HK-2 (cell line): ENCODE measurements around the gene LIPT1.
"Not testable (repeated sequence)": the region's sequence is repeated elsewhere in the genome, so short reads cannot be mapped to it uniquely, and the experiment has no call there.

Experiments used
- DNase-seq: peaks from one replicate; pipeline ENCODE4 v3.0.0-alpha.2; 2018; ENCODE audit not compliant: unreplicated experiment

The LIPT1 gene

GRCh38 chr2:99171377-99172140 is 16.8 kb downstream of the LIPT1 start:
- DNase-seq, result no peak

DNA sequence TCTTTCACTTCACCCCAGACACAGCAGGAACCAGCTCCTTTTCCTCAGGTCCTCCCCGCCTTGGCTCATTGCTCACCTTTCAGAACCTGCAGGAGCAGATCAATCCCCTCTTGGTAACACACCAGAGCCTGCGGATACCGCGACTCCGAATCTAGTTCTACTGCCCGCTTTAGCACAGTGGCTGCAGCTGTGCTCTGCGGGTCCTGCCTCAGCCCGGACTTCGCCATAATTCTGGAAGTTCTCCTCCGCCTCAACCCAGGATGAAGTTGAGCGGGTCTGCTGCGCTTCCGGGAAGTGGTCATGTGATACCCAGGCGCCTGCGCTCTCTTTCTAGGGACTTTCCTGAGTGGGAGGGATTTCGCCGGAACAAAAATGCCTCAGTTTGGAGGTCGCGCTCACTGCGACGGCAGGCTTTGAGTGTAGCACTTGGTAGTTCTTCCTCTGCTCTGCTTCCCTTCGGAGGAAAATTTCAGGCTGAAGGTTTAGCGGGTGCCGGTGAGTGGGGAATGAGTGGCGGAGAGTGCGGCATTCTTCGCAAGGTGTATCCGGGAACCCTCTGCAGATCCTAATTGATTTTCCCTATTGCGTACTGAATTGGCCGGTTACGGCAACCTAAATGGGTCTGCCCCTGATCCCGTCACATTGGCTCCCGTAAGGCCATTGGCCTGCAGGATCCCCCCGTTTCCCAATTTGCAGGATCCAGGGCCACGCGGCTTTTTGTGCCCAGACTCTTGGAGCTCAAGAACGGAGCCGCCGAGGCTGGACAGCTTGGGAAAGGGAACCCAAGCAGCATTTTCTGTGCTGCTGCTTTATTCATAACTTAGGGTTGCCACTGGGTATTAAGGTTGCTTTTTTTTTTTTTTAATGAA is 26.2 kb downstream of the LIPT1 start, which contains the start of the genes MITD1 and MRPL30:
Gene MITD1 (minus strand): TSS at position 304 of the 869 bp plus-strand sequence. CDS start 77 bp downstream, at position 227.
Gene MRPL30 (plus strand): TSS at position 430 of the 869 bp plus-strand sequence. CDS start 5,020 bp downstream, outside the sequence.
- peak; percentile 94 for DNase-seq

GRCh38 chr2:99181624-99182000 is 26.8 kb downstream of the LIPT1 start:
- DNase-seq, result no peak

DNA sequence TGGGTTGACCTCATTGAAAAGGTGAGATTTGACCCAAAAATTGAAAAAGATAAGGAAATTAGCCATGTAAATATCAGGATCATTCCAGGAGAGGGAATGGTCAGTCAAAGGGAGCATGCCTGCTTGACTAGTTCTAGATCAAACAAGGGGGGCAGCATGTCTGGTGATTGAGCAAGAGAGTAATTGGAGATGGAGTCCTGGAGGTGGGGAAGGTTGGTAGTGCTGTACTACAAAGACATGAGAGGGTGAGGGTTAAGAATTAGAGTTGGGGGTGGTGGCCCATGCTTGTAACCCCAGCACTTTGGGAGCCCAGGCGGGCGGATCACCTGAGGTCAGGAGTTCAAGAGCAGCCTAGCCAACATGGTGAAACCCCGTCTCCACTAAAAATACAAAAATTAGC is 28.3 kb downstream of the LIPT1 start:
- DNase-seq, result no peak

DNA sequence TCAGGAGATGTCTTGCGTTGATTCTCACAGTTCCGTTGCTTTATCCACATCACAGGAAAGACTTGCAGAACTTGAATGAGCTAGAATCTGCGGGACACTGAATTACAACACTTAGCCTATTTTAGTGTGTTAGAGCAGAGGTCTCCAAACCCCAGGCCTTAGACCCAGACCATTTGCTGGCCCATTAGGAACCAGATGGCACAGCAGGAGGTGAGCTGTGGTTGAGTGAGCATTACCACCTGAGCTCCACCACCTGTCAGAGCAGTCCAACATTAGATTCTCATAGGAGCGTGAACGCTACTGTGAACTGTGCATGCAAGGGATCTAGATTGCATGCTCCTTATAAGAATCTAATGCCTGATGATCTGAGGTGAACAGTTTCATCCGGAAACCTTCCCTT is 30.0 kb downstream of the LIPT1 start:
- DNase-seq, result no peak

DNA sequence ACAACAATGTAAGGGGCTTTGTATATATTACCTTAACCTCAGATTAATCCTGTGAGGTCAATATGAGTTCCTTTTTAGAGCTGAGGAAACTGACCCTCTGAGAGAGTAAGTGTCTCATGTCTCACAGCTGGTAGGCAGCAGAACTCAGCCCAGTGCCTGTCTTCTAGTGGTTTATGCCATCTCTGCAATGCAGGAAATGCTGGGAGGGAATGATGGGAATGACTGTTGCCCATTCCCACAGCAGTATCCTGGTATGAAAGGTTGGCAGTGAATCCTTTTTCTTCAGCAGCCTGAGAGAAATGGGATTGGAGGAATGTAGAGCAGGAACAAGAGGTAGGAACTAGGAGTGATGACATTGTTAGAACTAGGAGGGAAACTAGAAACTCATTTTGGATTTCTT is 32.2 kb downstream of the LIPT1 start:
- no peak for DNase-seq

- DNase-seq, result no peak
Observed at GRCh38 chr2:99188357-99188756, 33.6 kb downstream of the LIPT1 start.

- no peak for DNase-seq
Observed at GRCh38 chr2:99190548-99190947, 35.8 kb downstream of the LIPT1 start.

GRCh38 chr2:99192364-99192763 is 37.6 kb downstream of the LIPT1 start:
- not testable (repeated sequence) for DNase-seq

GRCh38 chr2:99198103-99198841 is 43.5 kb downstream of the LIPT1 start:
- DNase-seq, result no peak

DNA sequence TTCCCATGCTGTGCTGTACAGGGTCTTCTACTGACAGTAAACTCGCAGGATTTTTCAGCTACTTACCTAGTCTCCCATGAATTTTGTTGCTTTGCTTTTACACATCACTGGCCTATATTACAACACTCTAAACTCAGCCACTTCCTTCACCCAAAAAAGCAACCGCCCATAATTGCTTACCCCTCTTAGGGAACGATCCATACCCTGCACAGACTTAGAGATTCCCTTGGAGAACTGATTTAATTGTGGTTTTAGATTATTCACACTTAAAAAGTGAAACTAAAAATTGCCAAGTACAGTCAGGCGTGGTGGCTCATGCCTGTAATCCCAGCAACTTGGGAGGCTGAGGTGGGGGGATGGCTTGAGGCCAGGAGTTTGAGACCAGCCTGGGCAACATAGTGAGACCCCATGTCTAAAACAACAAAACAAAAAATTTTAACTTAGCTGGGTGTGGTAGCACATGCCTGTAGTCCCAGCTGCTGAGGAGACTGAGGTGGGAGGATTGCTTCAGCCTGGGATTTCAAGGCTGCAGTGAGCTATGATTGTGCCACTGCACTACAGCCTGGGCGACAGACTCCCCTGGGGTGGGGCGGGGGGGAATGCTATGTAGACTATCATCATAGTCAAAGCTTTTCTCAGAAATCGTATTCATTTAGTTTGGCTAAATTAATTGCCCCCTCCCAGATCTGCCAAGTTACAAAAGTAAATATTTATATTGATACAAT is 45.5 kb downstream of the LIPT1 start:
- DNase-seq, result no peak

DNA sequence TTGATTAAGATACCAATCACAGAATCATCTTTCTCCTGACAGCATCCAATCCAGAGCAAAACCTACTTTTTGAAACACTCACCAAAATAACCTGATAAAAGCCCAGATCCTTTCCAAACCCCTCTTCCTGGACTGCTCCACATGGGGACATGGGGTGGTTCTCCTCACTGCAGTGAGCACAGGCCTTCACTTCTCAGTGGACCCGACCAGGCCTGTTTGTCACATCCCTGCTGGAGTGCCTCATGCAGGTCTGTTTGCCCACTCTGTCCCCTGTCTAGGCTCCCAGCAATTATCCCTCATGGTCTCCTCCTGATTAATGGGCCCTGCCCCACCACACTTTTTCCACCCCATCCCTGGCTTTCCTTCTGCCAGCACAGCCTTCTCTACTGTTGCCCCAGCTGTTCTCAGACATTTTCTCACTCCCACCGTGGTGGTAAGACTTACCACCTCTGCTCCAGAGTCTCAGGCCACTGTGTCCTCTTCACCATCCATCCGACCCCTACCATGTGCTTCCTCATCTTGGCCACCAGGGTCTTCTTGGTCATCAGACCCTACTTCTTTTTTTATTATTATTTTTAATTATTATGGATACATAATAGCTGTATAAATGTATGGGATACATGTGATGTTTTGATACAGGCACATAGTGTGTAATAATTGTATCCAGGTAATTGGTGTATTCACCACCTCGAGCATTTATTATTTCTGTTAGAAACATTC is 47.4 kb downstream of the LIPT1 start:
- DNase-seq, result no peak

DNA sequence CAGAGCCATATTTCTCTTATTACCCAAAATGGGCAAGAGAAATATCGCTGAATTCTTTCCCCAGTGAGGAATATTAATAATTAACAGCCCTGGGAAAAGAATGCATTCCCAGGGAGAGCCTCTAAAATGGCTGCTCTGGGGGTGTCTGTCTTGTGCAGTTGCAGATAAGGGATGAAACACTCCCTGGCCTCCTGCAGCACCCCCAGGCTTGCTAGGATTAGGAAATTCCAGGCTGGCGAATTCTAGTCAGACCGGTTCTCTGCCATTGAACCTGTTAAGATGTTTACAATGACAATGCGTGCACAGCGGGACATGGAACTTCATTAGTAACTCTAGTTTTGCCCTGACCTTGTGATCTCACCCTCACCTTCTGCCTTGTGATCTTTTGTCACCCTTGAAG is 50.7 kb downstream of the LIPT1 start:
- no peak for DNase-seq
